ENCODE measurements around the gene ANK3. TPM values are rescaled to one million over a fixed set of nuclear protein-coding genes. Genes with fewer than 3 reads are reported as not detected.

The ANK3 gene
- total and polyA plus RNA-seq, 3 donors from 2014 or later: 23.5 to 39.9 (median 38.6) TPM

DNA sequence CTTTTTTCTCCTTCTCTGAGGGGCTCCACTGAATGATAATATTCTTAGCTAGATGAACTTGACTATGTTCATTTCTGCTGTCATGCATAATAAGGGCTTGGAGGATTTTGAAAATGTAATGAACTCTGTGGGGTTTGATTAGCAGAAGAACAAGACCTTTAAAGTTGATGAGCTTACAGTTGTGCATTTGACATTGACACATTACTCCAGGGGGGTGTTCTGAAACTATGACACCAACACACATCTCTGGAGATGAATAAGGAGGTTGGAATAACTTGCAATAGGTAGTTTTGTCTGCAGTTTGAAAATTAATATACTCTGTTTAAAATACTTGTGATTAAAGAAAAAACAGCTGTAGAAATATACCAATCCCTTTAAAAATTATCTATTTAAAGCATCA lies 80.3 kb downstream of the ANK3 start:
- no peak for DNase-seq
- H3K27ac ChIP-seq: no peak overlapping the region
- no peaks in the 10 kb centered on the region for H3K9me3 ChIP-seq
- H3K27me3 ChIP-seq: no peaks in the 10 kb centered on the region
- intact Hi-C loops (cut with DNase I; ENCODE audit: low total_unique reads): no loop called here
- H3K4me3 ChIP-seq: no peak overlapping the region
- TF ChIP-seq, protein P1, sequence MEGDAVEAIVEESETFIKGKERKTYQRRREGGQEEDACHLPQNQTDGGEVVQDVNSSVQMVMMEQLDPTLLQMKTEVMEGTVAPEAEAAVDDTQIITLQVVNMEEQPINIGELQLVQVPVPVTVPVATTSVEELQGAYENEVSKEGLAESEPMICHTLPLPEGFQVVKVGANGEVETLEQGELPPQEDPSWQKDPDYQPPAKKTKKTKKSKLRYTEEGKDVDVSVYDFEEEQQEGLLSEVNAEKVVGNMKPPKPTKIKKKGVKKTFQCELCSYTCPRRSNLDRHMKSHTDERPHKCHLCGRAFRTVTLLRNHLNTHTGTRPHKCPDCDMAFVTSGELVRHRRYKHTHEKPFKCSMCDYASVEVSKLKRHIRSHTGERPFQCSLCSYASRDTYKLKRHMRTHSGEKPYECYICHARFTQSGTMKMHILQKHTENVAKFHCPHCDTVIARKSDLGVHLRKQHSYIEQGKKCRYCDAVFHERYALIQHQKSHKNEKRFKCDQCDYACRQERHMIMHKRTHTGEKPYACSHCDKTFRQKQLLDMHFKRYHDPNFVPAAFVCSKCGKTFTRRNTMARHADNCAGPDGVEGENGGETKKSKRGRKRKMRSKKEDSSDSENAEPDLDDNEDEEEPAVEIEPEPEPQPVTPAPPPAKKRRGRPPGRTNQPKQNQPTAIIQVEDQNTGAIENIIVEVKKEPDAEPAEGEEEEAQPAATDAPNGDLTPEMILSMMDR (IDR thresholded peaks at IDR 0.05): no peak
- no peak for TF ChIP-seq POLR2A (IDR thresholded peaks at IDR 0.05)
- no peaks in the 10 kb centered on the region for H3K36me3 ChIP-seq (ENCODE audit: low read depth, missing control alignments)
- no peaks in the 10 kb centered on the region for H3K4me1 ChIP-seq

DNA sequence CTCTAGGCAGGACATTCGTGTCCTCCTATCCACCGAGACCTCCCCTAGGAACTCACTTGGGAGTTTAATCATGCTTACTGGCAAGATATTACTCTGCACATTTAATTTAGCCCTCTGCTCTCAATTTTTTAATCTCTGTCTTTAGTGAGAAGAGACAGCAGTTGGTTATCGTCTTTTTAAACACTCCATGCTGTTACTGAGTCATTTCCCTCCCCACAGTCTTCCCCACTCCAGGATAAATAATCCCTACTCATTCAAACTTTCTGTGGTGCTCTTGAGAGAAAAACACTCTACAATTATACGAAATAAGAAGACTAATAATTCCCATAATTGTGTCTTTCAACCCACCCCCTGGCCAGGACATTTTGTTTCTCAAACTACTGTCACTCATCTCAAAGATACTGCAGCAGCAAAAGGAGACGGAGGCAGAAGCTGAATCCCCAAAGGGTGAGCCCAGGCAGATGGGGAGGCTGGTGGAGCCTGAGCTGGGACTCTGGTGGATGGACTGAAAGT lies 84.2 kb downstream of the ANK3 start:
- Histone ChIP-seq H3K9me3 (no peaks in the 10 kb centered on the region), H3K27ac (no peak overlapping the region), H3K4me3 (no peak overlapping the region), H3K4me1 (no peaks in the 10 kb centered on the region), H3K36me3 (ENCODE audit: low read depth, missing control alignments) (no peaks in the 10 kb centered on the region), H3K27me3 (no peaks in the 10 kb centered on the region)
- TF ChIP-seq, protein P1 (IDR thresholded peaks at IDR 0.05): no peak
- DNase-seq: no peak
- intact Hi-C loops (cut with DNase I; ENCODE audit: low total_unique reads): no loop called here
- WGBS, 2 donors: 71 to 72% methylated on average over 5 of the region's 5 CpGs

DNA sequence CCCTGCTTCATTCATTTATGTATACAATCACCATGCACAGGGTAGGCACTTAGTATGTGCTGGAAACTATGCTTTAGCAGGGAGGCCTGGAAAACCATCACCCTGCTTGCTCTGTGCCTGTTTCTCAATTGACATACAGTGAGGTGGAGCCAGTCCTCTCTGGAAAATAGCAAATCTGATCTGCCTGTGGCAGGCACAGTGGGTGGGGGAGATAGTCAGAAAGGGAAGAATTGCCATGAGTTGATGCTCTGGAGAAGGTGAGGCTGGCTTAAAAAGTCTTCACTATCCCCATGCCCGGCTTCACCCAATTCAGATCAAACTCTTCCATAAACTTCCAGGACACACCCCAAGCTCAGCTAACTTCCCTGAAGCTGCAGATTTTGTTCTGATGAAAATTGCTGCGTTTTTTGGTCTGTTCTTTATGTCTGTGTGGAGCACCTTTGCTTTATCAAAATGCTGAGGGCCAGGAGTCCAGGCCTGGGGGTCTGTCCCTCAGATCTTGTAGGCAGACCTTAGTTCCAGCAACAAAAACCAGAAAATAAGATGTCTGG lies 84.8 kb downstream of the ANK3 start:
- Histone ChIP-seq H3K4me3 (no peak overlapping the region), H3K9me3 (no peaks in the 10 kb centered on the region), H3K27ac (no peak overlapping the region), H3K36me3 (ENCODE audit: low read depth, missing control alignments) (no peaks in the 10 kb centered on the region), H3K27me3 (no peaks in the 10 kb centered on the region), H3K4me1 (no peaks in the 10 kb centered on the region)
- 79 to 88% methylated on average over 2 of the region's 2 CpGs for WGBS, 2 donors
- intact Hi-C loops (cut with DNase I; ENCODE audit: low total_unique reads): no loop called here
- TF ChIP-seq, protein P1 (IDR thresholded peaks at IDR 0.05): no peak
- no peak for TF ChIP-seq POLR2A (IDR thresholded peaks at IDR 0.05)
- DNase-seq: no peak

DNA sequence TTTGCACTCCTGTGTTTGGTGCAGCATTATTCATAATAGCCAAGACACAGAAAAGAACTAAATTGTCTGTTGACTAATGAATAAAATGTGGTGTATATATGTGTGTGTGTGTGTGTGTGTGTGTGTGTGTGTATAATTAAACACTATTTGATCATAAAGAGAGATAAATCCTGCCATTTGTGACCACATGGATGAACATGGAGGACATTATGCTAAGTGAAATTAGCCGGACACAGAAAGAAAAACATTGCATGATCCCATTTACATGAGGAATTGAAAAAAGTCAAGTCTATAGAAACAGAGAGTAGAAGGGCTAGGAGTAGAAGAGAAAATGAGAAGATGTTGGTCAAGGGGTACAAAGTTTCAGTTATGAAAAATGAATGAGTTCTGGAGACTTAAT lies 85.9 kb downstream of the ANK3 start:
- intact Hi-C loops (cut with DNase I; ENCODE audit: low total_unique reads): no loop called here
- no peaks in the 10 kb centered on the region for H3K36me3 ChIP-seq (ENCODE audit: low read depth, missing control alignments)
- TF ChIP-seq, protein P1 (IDR thresholded peaks at IDR 0.05): no peak
- TF ChIP-seq POLR2A (IDR thresholded peaks at IDR 0.05): no peak
- H3K27ac ChIP-seq: no peak overlapping the region
- WGBS, 2 donors: 92 to 97% methylated on average over 1 of the region's 1 CpG
- no peak overlapping the region for H3K4me3 ChIP-seq
- no peak for DNase-seq
- no peaks in the 10 kb centered on the region for H3K9me3 ChIP-seq
- H3K27me3 ChIP-seq: no peaks in the 10 kb centered on the region
- no peaks in the 10 kb centered on the region for H3K4me1 ChIP-seq

All from testis (tissue), 3 donors.